A673 (cell line): Measurements from ENCODE around the gene NHS. TPM values are rescaled to one million over a fixed set of nuclear protein-coding genes. Genes with fewer than 3 reads are reported as not detected.

Experiments
- BruUV-seq: library from RNA; stranded (reverse); fragments of 400-500 nt; replicated peaks from 2 replicates; lab custom pipeline; 2021; lab: Mats Ljungman, UMichigan
- CTCF ChIA-PET: fragments of 300-600 bp; sonication (Branson Sonifier 250); formaldehyde crosslinking; loops from one replicate; lab custom pipeline; 2022; ENCODE audit warnings: antibody characterized with exemption; lab: Charles Lee
- POLR2A ChIA-PET: fragments of 300-600 bp; sonication (Branson Sonifier 250); formaldehyde crosslinking; loops from one replicate; lab custom pipeline; 2022; ENCODE audit warnings: antibody characterized with exemption; ENCODE audit not compliant: low non-redundant PET; lab: Charles Lee
- DNase-seq: peaks from one replicate; pipeline ENCODE4 v3.0.0-alpha.2; 2015; ENCODE audit warnings: low spot score
- H3K27ac ChIP-seq: fragments of 200-600 bp; sonication (generic); 2 replicates; pipeline ENCODE4 v1.5.1; 2016; ENCODE audit warnings: mixed run types, low read depth, mild to moderate bottlenecking, mixed read lengths, antibody characterized with exemption, low read length; ENCODE audit not compliant: poor library complexity, severe bottlenecking
- H3K27me3 ChIP-seq: fragments of 200-600 bp; sonication (generic); replicated peaks from 2 replicates; pipeline ENCODE4 v1.6.1; 2017; ENCODE audit warnings: mixed run types, low read depth, mild to moderate bottlenecking, mixed read lengths, antibody characterized with exemption, low read length; ENCODE audit not compliant: insufficient read depth, poor library complexity
- H3K36me3 ChIP-seq: fragments of 200-600 bp; sonication (generic); 2 replicates; pipeline ENCODE4 v1.6.1; 2016; ENCODE audit warnings: mixed run types, mild to moderate bottlenecking, mixed read lengths, antibody characterized with exemption, low read length; ENCODE audit not compliant: insufficient read depth, poor library complexity, severe bottlenecking
- H3K4me1 ChIP-seq: fragments of 200-600 bp; sonication (generic); 2 replicates; pipeline ENCODE4 v1.6.1; 2017; ENCODE audit warnings: mixed run types, mild to moderate bottlenecking, mixed read lengths, antibody characterized with exemption, low read length; ENCODE audit not compliant: insufficient read depth, poor library complexity, severe bottlenecking
- H3K4me3 ChIP-seq: fragments of 200-600 bp; sonication (generic); 2 replicates; pipeline ENCODE4 v1.5.1; 2016; ENCODE audit warnings: low read depth, mixed run types, mild to moderate bottlenecking, mixed read lengths, low read length; ENCODE audit not compliant: poor library complexity, severe bottlenecking
- H3K9me3 ChIP-seq: fragments of 200-600 bp; sonication (generic); 2 replicates; pipeline ENCODE4 v1.6.1; 2016; ENCODE audit warnings: mixed run types, low read depth, mild to moderate bottlenecking, mixed read lengths, antibody characterized with exemption, low read length; ENCODE audit not compliant: poor library complexity, severe bottlenecking
- CTCF ChIP-seq: fragments of 300-800, 200-600 bp; sonication (generic); conservative IDR thresholded peaks from 2 replicates; pipeline ENCODE4 v1.5.1; 2017; ENCODE audit warnings: low read depth, mild to moderate bottlenecking, antibody characterized with exemption, low read length, moderate library complexity, mixed read lengths
- EZH2 ChIP-seq: fragments of 200-600 bp; sonication (generic); IDR thresholded peaks from 2 replicates; pipeline ENCODE4 v1.6.1; 2017; ENCODE audit warnings: borderline replicate concordance, low read depth, mild to moderate bottlenecking, mixed read lengths, antibody characterized with exemption, low read length; ENCODE audit not compliant: poor library complexity, severe bottlenecking
- intact Hi-C: fragments of 100-400 bp; cut with micrococcal nuclease; formaldehyde crosslinking; loops from one replicate; pipeline ENCODE4 v1.10.0; 2022; ENCODE audit not compliant: unreplicated experiment
- total RNA-seq: library from RNA; stranded (reverse); gene quantifications from 2 replicates; pipeline ENCODE4 v1.2.3, GENCODE V29; 2021

The NHS gene
- total RNA-seq, 1 experiment from 2014 or later = 0.37 TPM

- BruUV-seq = no TSS peak
- intact Hi-C loops = no loop called here
- TF ChIP-seq EZH2 = no peak
- no peak for TF ChIP-seq CTCF
- no peak for DNase-seq
- ChIA-PET POLR2A (no interaction called here), CTCF (no interaction called here)
- Histone ChIP-seq H3K36me3 (no peaks in the 10 kb centered on the region), H3K4me1 (no peaks in the 10 kb centered on the region), H3K4me3 (no peak overlapping the region), H3K27me3 (peaks cover 73% of the 10 kb centered on the region), H3K27ac (no peak overlapping the region), H3K9me3 (no peaks in the 10 kb centered on the region)
Measured at GRCh38 chrX:17377795-17378194, 2.8 kb downstream of the NHS start.

DNA sequence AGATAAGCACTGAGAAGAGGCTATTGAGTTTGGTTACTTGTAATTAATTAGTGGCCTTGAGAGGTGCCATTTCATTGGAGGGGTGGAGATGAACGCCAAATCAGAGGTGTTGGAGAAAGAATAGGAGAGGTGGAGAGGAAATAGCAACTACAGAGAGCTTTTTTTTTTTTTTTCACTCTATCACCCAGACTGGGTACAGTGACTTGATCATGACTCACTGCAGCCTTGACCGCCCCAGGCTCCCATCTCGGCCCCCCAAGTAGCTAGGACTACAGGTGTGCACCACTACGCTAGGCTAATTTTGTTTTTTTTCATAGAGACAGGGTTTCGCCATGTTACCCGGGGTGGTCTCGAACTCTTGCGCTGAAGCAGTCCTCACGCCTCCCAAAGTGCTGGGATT, 5.2 kb downstream of the NHS start:
- Histone ChIP-seq H3K27me3 (peaks cover 58% of the 10 kb centered on the region), H3K4me3 (no peak overlapping the region), H3K4me1 (no peaks in the 10 kb centered on the region), H3K36me3 (no peaks in the 10 kb centered on the region), H3K27ac (no peak overlapping the region), H3K9me3 (no peaks in the 10 kb centered on the region)
- ChIA-PET CTCF (interaction anchor here (0.6 kb wide), 1 partner anchor 918 kb away, joined by 4 read pairs; no protein-coding TSS in a partner anchor), POLR2A (no interaction called here)
- no peak for TF ChIP-seq EZH2
- no peak for TF ChIP-seq CTCF
- BruUV-seq = no TSS peak
- intact Hi-C loops = no loop called here
- no peak for DNase-seq

DNA sequence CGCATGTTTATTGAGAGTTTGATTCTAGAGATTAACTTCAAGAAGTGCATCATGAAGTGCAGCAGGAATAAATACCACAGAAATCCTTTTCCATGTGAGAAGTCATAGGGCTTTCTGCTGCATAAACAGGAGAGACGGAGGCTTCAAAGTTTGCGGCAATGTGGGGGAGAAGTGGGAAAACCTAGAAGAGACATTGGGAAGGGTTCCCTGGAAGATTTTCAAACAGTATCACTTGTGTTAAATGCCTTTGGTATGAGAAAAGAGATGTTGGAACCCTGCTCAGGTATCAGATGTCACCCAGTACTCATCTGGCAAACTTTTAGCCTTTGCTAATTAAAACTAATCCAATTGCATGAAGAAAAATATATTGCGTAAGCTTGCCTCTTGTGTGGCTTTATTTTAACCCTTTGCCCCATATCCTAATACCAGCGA, 15.4 kb downstream of the NHS start:
- no peaks in the 10 kb centered on the region for H3K36me3 ChIP-seq
- ChIA-PET POLR2A (no interaction called here), CTCF (no interaction called here)
- no peak for TF ChIP-seq EZH2
- no peak for TF ChIP-seq CTCF
- H3K9me3 ChIP-seq = no peaks in the 10 kb centered on the region
- no TSS peak for BruUV-seq
- intact Hi-C loops = no loop called here
- no peak for DNase-seq
- H3K27ac ChIP-seq = no peak overlapping the region
- no peak overlapping the region for H3K4me3 ChIP-seq
- no peaks in the 10 kb centered on the region for H3K27me3 ChIP-seq
- no peaks in the 10 kb centered on the region for H3K4me1 ChIP-seq
